ENCODE data around the gene PHB1.

The PHB1 gene

GRCh38 chr17:49414622-49415350 is at the start of gene PHB1:
TSS of gene PHB1 (minus strand) at chr17:49414882. CDS start at chr17:49413264, 1,618 bp downstream.
- peak; percentile 87 for DNase-seq (ENCODE audit: low read depth)

- no peak for DNase-seq (ENCODE audit: low read depth)
These were observed 49.4 kb upstream of the PHB1 start for GRCh38 chr17:49464049-49464448.

GRCh38 chr17:49461580-49461979 is 46.9 kb upstream of the PHB1 start:
- no peak for DNase-seq (ENCODE audit: low read depth)

GRCh38 chr17:49460401-49460800 is 45.7 kb upstream of the PHB1 start:
- no peak for DNase-seq (ENCODE audit: low read depth)

- DNase-seq (ENCODE audit: low read depth): no peak
These were observed 44.8 kb upstream of the PHB1 start for GRCh38 chr17:49459401-49459984.

- DNase-seq (ENCODE audit: low read depth): no peak
These were observed 43.2 kb upstream of the PHB1 start for GRCh38 chr17:49457564-49458535.

- no peak for DNase-seq (ENCODE audit: low read depth)
These were observed 41.7 kb upstream of the PHB1 start for GRCh38 chr17:49456183-49456965.

GRCh38 chr17:49455272-49455861 is 40.7 kb upstream of the PHB1 start:
- DNase-seq (ENCODE audit: low read depth): no peak

GRCh38 chr17:49454050-49454449 is 39.4 kb upstream of the PHB1 start:
- DNase-seq (ENCODE audit: low read depth): no peak

- no peak for DNase-seq (ENCODE audit: low read depth)
These were observed 38.0 kb upstream of the PHB1 start for GRCh38 chr17:49452661-49453060.

- no peak for DNase-seq (ENCODE audit: low read depth)
These were observed 37.5 kb upstream of the PHB1 start for GRCh38 chr17:49452201-49452600.

- DNase-seq (ENCODE audit: low read depth): no peak
These were observed 36.1 kb upstream of the PHB1 start for GRCh38 chr17:49450735-49451134.

GRCh38 chr17:49450181-49450580 is 35.5 kb upstream of the PHB1 start:
- DNase-seq (ENCODE audit: low read depth): no peak

GRCh38 chr17:49447628-49448302 is 33.1 kb upstream of the PHB1 start:
- no peak for DNase-seq (ENCODE audit: low read depth)

GRCh38 chr17:49445591-49445990 is 30.9 kb upstream of the PHB1 start:
- no peak for DNase-seq (ENCODE audit: low read depth)

- DNase-seq (ENCODE audit: low read depth): no peak
These were observed 29.7 kb upstream of the PHB1 start for GRCh38 chr17:49444384-49444783.

- no peak for DNase-seq (ENCODE audit: low read depth)
These were observed 29.2 kb upstream of the PHB1 start for GRCh38 chr17:49443862-49444261.

GRCh38 chr17:49442041-49442440 is 27.4 kb upstream of the PHB1 start:
- DNase-seq (ENCODE audit: low read depth): no peak

GRCh38 chr17:49441578-49441977 is 26.9 kb upstream of the PHB1 start:
- DNase-seq (ENCODE audit: low read depth): no peak

- no peak for DNase-seq (ENCODE audit: low read depth)
These were observed 25.9 kb upstream of the PHB1 start for GRCh38 chr17:49440581-49440980.
